NCI-H510A treated with DMSO at 0.1 percent for 48 hours (cell line): ENCODE measurements around the gene GCNT2.
"Not testable (repeated sequence)": the region's sequence is repeated elsewhere in the genome, so short reads cannot be mapped to it uniquely, and the experiment has no call there.

ENCODE experiments used
- DNase-seq: peaks from one replicate; lab custom pipeline; 2025; lab: John Stamatoyannopoulos, UW

Gene GCNT2

GRCh38 chr6:10521104-10521808 lies at the start of gene GCNT2:
Gene GCNT2 (plus strand): TSS chr6:10521351. CDS start chr6:10528912, 7,561 bp downstream.
- peak; percentile 19 for DNase-seq

- no peak for DNase-seq
Observed at GRCh38 chr6:10472634-10473033, 48.5 kb upstream of the GCNT2 start.

- DNase-seq = peak; percentile 27
Observed at GRCh38 chr6:10478187-10479040, 42.7 kb upstream of the GCNT2 start.

GRCh38 chr6:10479939-10480700 lies 41.0 kb upstream of the GCNT2 start:
- no peak for DNase-seq

- no peak for DNase-seq
Observed at GRCh38 chr6:10481101-10481500, 40.0 kb upstream of the GCNT2 start.

- peak; percentile 1 for DNase-seq
Observed at GRCh38 chr6:10482636-10483257, 38.4 kb upstream of the GCNT2 start.

- no peak for DNase-seq
Observed at GRCh38 chr6:10484912-10485311, 36.2 kb upstream of the GCNT2 start.

- DNase-seq = no peak
Observed at GRCh38 chr6:10485406-10485805, 35.7 kb upstream of the GCNT2 start.

GRCh38 chr6:10486215-10486614 lies 34.9 kb upstream of the GCNT2 start:
- no peak for DNase-seq

- DNase-seq = not testable (repeated sequence)
Observed at GRCh38 chr6:10486944-10487588, 34.1 kb upstream of the GCNT2 start.

GRCh38 chr6:10487668-10488327 lies 33.4 kb upstream of the GCNT2 start:
- no peak for DNase-seq

GRCh38 chr6:10491463-10491862 lies 29.7 kb upstream of the GCNT2 start:
- DNase-seq = no peak

GRCh38 chr6:10491905-10492304 lies 29.2 kb upstream of the GCNT2 start:
- DNase-seq = not testable (repeated sequence)

GRCh38 chr6:10495029-10495428 lies 26.1 kb upstream of the GCNT2 start:
- no peak for DNase-seq

GRCh38 chr6:10505529-10505928 lies 15.6 kb upstream of the GCNT2 start:
- no peak for DNase-seq

- DNase-seq = no peak
Observed at GRCh38 chr6:10507298-10507697, 13.9 kb upstream of the GCNT2 start.

GRCh38 chr6:10507715-10508114 lies 13.4 kb upstream of the GCNT2 start:
- no peak for DNase-seq

GRCh38 chr6:10510592-10511367 lies 10.4 kb upstream of the GCNT2 start:
- peak; percentile 17 for DNase-seq

- no peak for DNase-seq
Observed at GRCh38 chr6:10511477-10511876, 9.7 kb upstream of the GCNT2 start.

GRCh38 chr6:10513544-10513943 lies 7.6 kb upstream of the GCNT2 start:
- DNase-seq = no peak
